Esophagus muscularis mucosa (tissue), 4 donors: Measurements from ENCODE around the gene PPFIA4.

ENCODE experiments used
- EP300 ChIP-seq: sonication (generic); formaldehyde crosslinking; IDR thresholded peaks from one replicate; pipeline ENCODE4 v1.6.1; 2017; ENCODE audit warnings: antibody characterized with exemption
- POLR2A ChIP-seq: fragments of 450-650 bp; IDR thresholded peaks from one replicate; pipeline ENCODE4 v1.6.1; 2017; ENCODE audit warnings: antibody characterized with exemption, moderate library complexity, mild to moderate bottlenecking, low read depth
- POLR2AphosphoS5 ChIP-seq, 2 donors: sonication (generic); formaldehyde crosslinking; IDR thresholded peaks; one replicate each; pipeline ENCODE4 v1.6.1; 2017; ENCODE audit warnings: antibody characterized with exemption in 2 of 2
- TF ChIP-seq, protein P1 (sequence below), 3 experiments: fragments of 200-600 bp in 2 of 3; fragments of 450-650 bp in 1 of 3; sonication (generic) in 2 of 3; IDR thresholded peaks; one replicate each; pipeline ENCODE4 v1.5.1; 2017 to 2019; ENCODE audit warnings: antibody characterized with exemption in 3 of 3, mild to moderate bottlenecking in 2 of 3, moderate library complexity in 1 of 3

DNA sequence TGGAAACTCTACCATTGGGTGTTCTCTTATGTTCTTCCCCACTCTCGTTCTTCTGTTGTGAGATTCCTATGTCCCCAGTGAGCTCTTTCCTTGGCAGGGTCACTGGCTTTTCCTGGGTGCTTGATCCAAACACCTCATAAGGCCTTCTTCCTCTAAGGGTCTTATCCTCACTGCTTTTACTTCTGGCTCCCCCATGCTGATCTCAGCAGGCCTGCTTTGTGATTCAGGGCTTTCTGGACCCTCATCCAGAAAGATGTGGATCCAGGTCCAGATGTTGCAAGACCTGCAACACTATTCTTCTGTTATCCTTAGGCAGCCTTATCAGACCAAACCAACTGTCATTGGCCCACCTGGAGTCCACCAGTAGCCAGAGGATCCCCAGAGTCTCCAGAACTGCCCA, 70.7 kb downstream of the PPFIA4 start:
- no peak for TF ChIP-seq EP300
- TF ChIP-seq POLR2A, result no peak
- TF ChIP-seq, protein P1, sequence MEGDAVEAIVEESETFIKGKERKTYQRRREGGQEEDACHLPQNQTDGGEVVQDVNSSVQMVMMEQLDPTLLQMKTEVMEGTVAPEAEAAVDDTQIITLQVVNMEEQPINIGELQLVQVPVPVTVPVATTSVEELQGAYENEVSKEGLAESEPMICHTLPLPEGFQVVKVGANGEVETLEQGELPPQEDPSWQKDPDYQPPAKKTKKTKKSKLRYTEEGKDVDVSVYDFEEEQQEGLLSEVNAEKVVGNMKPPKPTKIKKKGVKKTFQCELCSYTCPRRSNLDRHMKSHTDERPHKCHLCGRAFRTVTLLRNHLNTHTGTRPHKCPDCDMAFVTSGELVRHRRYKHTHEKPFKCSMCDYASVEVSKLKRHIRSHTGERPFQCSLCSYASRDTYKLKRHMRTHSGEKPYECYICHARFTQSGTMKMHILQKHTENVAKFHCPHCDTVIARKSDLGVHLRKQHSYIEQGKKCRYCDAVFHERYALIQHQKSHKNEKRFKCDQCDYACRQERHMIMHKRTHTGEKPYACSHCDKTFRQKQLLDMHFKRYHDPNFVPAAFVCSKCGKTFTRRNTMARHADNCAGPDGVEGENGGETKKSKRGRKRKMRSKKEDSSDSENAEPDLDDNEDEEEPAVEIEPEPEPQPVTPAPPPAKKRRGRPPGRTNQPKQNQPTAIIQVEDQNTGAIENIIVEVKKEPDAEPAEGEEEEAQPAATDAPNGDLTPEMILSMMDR (IDR thresholded peaks at IDR 0.05), result no peak
- no peak for TF ChIP-seq POLR2AphosphoS5 (IDR thresholded peaks at IDR 0.05)
